Esophagus muscularis mucosa (tissue), 4 donors: ENCODE data around the gene SLC22A12. TPM values are rescaled to one million over a fixed set of nuclear protein-coding genes. Genes with fewer than 3 reads are reported as not detected.

ENCODE experiments used
- DNase-seq: peaks from one replicate; pipeline ENCODE4 v3.0.0-alpha.2; 2017; ENCODE audit errors: extremely low spot score
- H3K27ac ChIP-seq, 4 donors: fragments of 200-600 bp; sonication (generic); replicated peaks in 1 of 4; 1 replicate in 3 of 4; 2 replicates in 1 of 4; pipeline ENCODE4 v1.5.1; 2016 to 2019; ENCODE audit warnings: mild to moderate bottlenecking in 1 of 4
- H3K27me3 ChIP-seq, 4 donors: fragments of 200-600 bp; sonication (generic); one replicate each; pipeline versions ENCODE4 v1.5.1 to v1.6.0; 2016 to 2019
- H3K36me3 ChIP-seq, 4 donors: fragments of 200-600 bp; sonication (generic); one replicate each; pipeline ENCODE4 v1.5.1; 2016 to 2019
- H3K4me1 ChIP-seq, 4 donors: fragments of 200-600 bp; sonication (generic); one replicate each; pipeline ENCODE4 v1.5.1; 2016 to 2019
- H3K4me3 ChIP-seq, 4 donors: fragments of 200-600 bp; sonication (generic); 1 replicate in 2 of 4; 2 replicates in 2 of 4; pipeline ENCODE4 v1.5.1; 2016 to 2019; ENCODE audit warnings: mild to moderate bottlenecking in 4 of 4, moderate library complexity in 1 of 4
- H3K9me3 ChIP-seq, 4 donors: fragments of 200-600 bp; sonication (generic); 1 replicate in 3 of 4; 2 replicates in 1 of 4; pipeline ENCODE4 v1.5.1; 2016 to 2019
- CTCF ChIP-seq, 3 experiments: fragments of 200-600 bp in 2 of 3; fragments of 450-650 bp in 1 of 3; sonication (generic) in 2 of 3; IDR thresholded peaks; one replicate each; pipeline ENCODE4 v1.5.1; 2017 to 2019; ENCODE audit warnings: antibody characterized with exemption in 3 of 3, mild to moderate bottlenecking in 2 of 3, moderate library complexity in 1 of 3
- EP300 ChIP-seq: sonication (generic); formaldehyde crosslinking; IDR thresholded peaks from one replicate; pipeline ENCODE4 v1.6.1; 2017; ENCODE audit warnings: antibody characterized with exemption
- POLR2A ChIP-seq: fragments of 450-650 bp; IDR thresholded peaks from one replicate; pipeline ENCODE4 v1.6.1; 2017; ENCODE audit warnings: antibody characterized with exemption, moderate library complexity, mild to moderate bottlenecking, low read depth
- POLR2AphosphoS5 ChIP-seq, 2 donors: sonication (generic); formaldehyde crosslinking; IDR thresholded peaks; one replicate each; pipeline ENCODE4 v1.6.1; 2017; ENCODE audit warnings: antibody characterized with exemption in 2 of 2
- WGBS: methylation state at CpG from one replicate; pipeline ENCODE4 v1.1.5; 2018; 5-methylcytosine and 5-hydroxymethylcytosine counted together
- intact Hi-C: fragments of 100-400 bp; cut with DNase I; formaldehyde crosslinking; loops from one replicate; pipeline ENCODE4 v1.15.1; 2023
- total RNA-seq, 4 donors: library from RNA; depleted of rRNA; stranded (reverse); fragments of >200 nt; gene quantifications; one replicate each; pipeline versions ENCODE4 v1.1.0 to v1.2.1, GENCODE V29; 2016

Gene SLC22A12
- total RNA-seq, 4 donors from 2014 or later, result not detected

DNA sequence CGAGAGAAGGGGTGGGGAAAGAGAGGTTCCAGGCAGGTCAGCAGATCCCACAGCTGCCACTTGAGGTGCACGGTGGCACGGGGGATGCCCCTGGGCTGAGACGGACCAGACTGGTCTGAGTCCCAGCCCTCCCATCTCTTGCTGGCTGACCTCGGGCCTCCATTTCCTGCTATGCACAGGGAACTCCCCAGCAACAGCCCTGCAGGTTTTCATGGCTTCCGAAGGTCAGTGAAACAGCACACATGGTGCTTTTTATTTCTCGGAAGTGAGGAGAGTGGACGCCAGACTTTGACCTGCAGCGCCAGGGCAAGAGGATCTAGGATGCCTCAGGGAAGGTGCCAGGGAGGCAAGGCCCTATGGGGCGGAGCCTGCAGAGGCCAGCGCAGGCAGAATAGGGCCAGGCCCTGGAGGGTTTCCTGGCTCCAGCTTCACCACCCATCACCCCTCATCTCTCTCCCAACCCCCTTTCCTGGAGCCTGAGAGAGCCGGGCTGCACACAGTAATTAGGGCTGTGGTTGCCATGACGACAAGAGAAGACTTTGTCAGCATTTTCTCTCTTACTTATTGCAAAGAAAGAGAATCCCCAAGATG lies 29.5 kb downstream of the SLC22A12 start:
- DNase-seq, result no peak
- no peaks in the 10 kb centered on the region for H3K27me3 ChIP-seq
- peak overlapping the region in 3 of 4 donors; percentile 47 to 64 (median 55) for H3K27ac ChIP-seq
- intact Hi-C loops, result no loop called here
- no peak overlapping the region for H3K4me3 ChIP-seq
- no peaks in the 10 kb centered on the region for H3K36me3 ChIP-seq
- peak in 1 of 2 donors; percentile 7 for TF ChIP-seq POLR2AphosphoS5 (IDR thresholded peaks at IDR 0.05)
- no peak for TF ChIP-seq POLR2A
- WGBS, result 49% methylated on average over 9 of the region's 13 CpGs
- no peaks in the 10 kb centered on the region for H3K9me3 ChIP-seq
- peaks cover 0 to 23% (median 19%) of the 10 kb centered on the region in 4 donors for H3K4me1 ChIP-seq

GRCh38 chr11:64621283-64622019 lies 30.4 kb downstream of the SLC22A12 start:
- intact Hi-C loops, result no loop called here
- no peaks in the 10 kb centered on the region for H3K36me3 ChIP-seq

GRCh38 chr11:64622681-64623080 lies 31.7 kb downstream of the SLC22A12 start:
- Histone ChIP-seq H3K4me3 (no peak overlapping the region), H3K27me3 (no peaks in the 10 kb centered on the region), H3K4me1 (peaks cover 0 to 23% (median 19%) of the 10 kb centered on the region in 4 donors), H3K27ac (no peak overlapping the region), H3K9me3 (no peaks in the 10 kb centered on the region), H3K36me3 (no peaks in the 10 kb centered on the region)
- intact Hi-C loops, result no loop called here
- 89% methylated on average over 10 of the region's 19 CpGs for WGBS
- DNase-seq, result no peak
- TF ChIP-seq POLR2AphosphoS5 (IDR thresholded peaks at IDR 0.05) (no peak), EP300 (no peak), POLR2A (no peak), CTCF (IDR thresholded peaks at IDR 0.05) (no peak)

More at GRCh38 chr11:64621283-64622019, 30.4 kb downstream of the SLC22A12 start:
- Histone ChIP-seq H3K4me3 (no peak overlapping the region), H3K4me1 (peaks cover 0 to 23% (median 19%) of the 10 kb centered on the region in 4 donors), H3K27me3 (no peaks in the 10 kb centered on the region), H3K27ac (peak overlapping the region in 1 of 4 donors; percentile 64), H3K9me3 (no peaks in the 10 kb centered on the region)
- WGBS, result 78% methylated on average over 5 of the region's 5 CpGs
- TF ChIP-seq POLR2AphosphoS5 (IDR thresholded peaks at IDR 0.05), result no peak
- DNase-seq, result no peak

GRCh38 chr11:64624883-64625481 lies 34.0 kb downstream of the SLC22A12 start:
- 81% methylated on average over 4 of the region's 4 CpGs for WGBS

GRCh38 chr11:64626637-64627036 lies 35.6 kb downstream of the SLC22A12 start:
- no peak for TF ChIP-seq CTCF (IDR thresholded peaks at IDR 0.05)
- no peak for TF ChIP-seq POLR2A
- TF ChIP-seq EP300, result no peak
- no peak for TF ChIP-seq POLR2AphosphoS5 (IDR thresholded peaks at IDR 0.05)
- Histone ChIP-seq H3K36me3 (no peaks in the 10 kb centered on the region), H3K4me3 (no peak overlapping the region), H3K27ac (no peak overlapping the region), H3K27me3 (peaks cover 0 to 5% (median 0%) of the 10 kb centered on the region in 4 donors), H3K9me3 (no peaks in the 10 kb centered on the region), H3K4me1 (peaks cover 0 to 13% (median 7%) of the 10 kb centered on the region in 4 donors)
- intact Hi-C loops, result no loop called here
- DNase-seq, result no peak
- WGBS, result 82% methylated on average over 9 of the region's 9 CpGs

More at GRCh38 chr11:64624883-64625481, 34.0 kb downstream of the SLC22A12 start:
- peaks cover 0 to 20% (median 14%) of the 10 kb centered on the region in 4 donors for H3K4me1 ChIP-seq
- intact Hi-C loops, result no loop called here
- no peaks in the 10 kb centered on the region for H3K9me3 ChIP-seq
- H3K27me3 ChIP-seq, result peaks cover 0 to under 1% (median 0%) of the 10 kb centered on the region in 4 donors
- H3K36me3 ChIP-seq, result no peaks in the 10 kb centered on the region
- no peak overlapping the region for H3K27ac ChIP-seq
- TF ChIP-seq EP300, result no peak
- H3K4me3 ChIP-seq, result no peak overlapping the region
- no peak for DNase-seq

DNA sequence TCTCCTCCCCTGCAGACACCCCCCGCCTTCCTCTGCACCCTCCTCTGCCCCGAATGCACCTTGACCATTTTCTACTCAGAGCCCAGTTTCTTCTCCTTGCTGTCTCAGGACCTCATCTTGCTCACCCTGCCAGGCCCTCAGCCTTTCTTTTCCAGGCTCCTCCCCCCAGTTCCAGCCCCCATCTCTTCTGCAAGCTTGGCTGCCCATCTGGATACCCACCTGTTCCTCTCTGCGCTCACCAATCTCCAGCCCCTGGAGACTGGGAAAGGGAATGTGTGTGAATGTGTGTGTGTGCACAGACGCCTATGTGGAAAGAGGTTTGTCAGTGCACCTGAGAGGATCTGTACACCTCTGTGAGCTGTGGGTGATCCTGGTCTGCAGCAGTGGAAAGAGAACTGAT lies 36.4 kb downstream of the SLC22A12 start:
- intact Hi-C loops, result no loop called here
- H3K4me3 ChIP-seq, result no peak overlapping the region

More for the DNA sequence above, 36.4 kb downstream of the SLC22A12 start:
- DNase-seq, result no peak
- H3K4me1 ChIP-seq, result peaks cover 0 to 13% (median 7%) of the 10 kb centered on the region in 4 donors
- H3K9me3 ChIP-seq, result no peaks in the 10 kb centered on the region
- no peak for TF ChIP-seq POLR2A
- H3K27me3 ChIP-seq, result peaks cover 0 to 5% (median 0%) of the 10 kb centered on the region in 4 donors
- 90% methylated on average over 4 of the region's 4 CpGs for WGBS
- no peak overlapping the region for H3K27ac ChIP-seq
- no peaks in the 10 kb centered on the region for H3K36me3 ChIP-seq
